Naive B cell (primary cell): ENCODE data around the gene LRRC3C. TPM values are rescaled to one million over a fixed set of nuclear protein-coding genes. Genes with fewer than 3 reads are reported as not detected.

Source experiments
- ATAC-seq, 2 donors: fragments of 150-1000 bp; cut with Tn5 transposase; 2 replicates each; pipeline ENCODE4 v1.10.0; 2021; ENCODE audit warnings: low read depth in 2 of 2, mild to moderate bottlenecking in 2 of 2, moderate library complexity in 2 of 2
- DNase-seq: peaks from one replicate; pipeline ENCODE4 v3.0.0; 2022
- H3K27ac Mint-ChIP-seq, 6 donors: one replicate each; pipeline ENCODE4 v1.8.0; 2020 to 2022; ENCODE audit warnings: mild to moderate bottlenecking in 6 of 6, mixed read lengths in 6 of 6, moderate library complexity in 5 of 6, inconsistent platforms in 2 of 6
- H3K27me3 Mint-ChIP-seq, 3 donors: one replicate each; pipeline ENCODE4 v1.8.0; 2021 to 2022; ENCODE audit warnings: mixed read lengths in 3 of 3, mild to moderate bottlenecking in 1 of 3
- H3K36me3 Mint-ChIP-seq, 2 donors: one replicate each; pipeline ENCODE4 v1.8.0; 2020 to 2022; ENCODE audit warnings: mixed read lengths in 2 of 2, inconsistent platforms in 1 of 2, mild to moderate bottlenecking in 1 of 2
- H3K4me1 Mint-ChIP-seq, 3 donors: one replicate each; pipeline ENCODE4 v1.8.0; 2020 to 2022; ENCODE audit warnings: mixed read lengths in 3 of 3, inconsistent platforms in 1 of 3, mild to moderate bottlenecking in 1 of 3, moderate library complexity in 1 of 3
- H3K4me3 Mint-ChIP-seq, 8 donors: one replicate each; pipeline ENCODE4 v1.8.0; 2020 to 2022; ENCODE audit warnings: mild to moderate bottlenecking in 8 of 8, mixed read lengths in 8 of 8, moderate library complexity in 8 of 8, inconsistent platforms in 2 of 8
- H3K9me3 Mint-ChIP-seq, 7 donors: one replicate each; pipeline ENCODE4 v1.8.0; 2020 to 2022; ENCODE audit warnings: mixed read lengths in 7 of 7, mild to moderate bottlenecking in 5 of 7, inconsistent platforms in 2 of 7, moderate library complexity in 1 of 7
- polyA plus RNA-seq, 6 donors: library from polyadenylated mRNA; unstranded; fragments of 300-500 nt; fragmentation: Illumina TruSeq; gene quantifications; one replicate each; pipeline ENCODE4 v1.2.3, GENCODE V29; 2021; ENCODE audit warnings: low read depth in 6 of 6

LRRC3C gene
- polyA plus RNA-seq, 6 donors from 2014 or later, result not detected

DNA sequence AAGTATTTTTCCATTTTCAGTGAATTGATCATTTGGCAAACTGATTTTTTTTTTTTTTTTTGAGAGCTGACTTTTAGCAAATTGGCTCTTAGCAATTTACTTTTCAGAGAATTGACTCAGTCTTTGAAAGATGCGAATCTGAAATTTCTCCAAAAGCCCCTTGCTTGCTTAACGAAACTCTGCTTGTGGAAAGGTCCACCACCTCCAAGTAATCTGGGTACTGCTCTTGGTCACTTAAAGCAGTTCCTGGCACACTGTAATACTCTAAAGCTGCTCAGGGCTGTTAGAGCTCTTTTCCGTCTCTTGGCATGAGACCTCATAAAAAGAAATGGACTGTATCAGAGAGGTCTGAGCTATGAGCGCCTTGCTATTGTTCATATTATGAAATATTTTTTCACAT lies 12.0 kb upstream of the LRRC3C start:
- Mint-ChIP-seq H3K27me3 (no peaks in the 10 kb centered on the region), H3K4me3 (no peak overlapping the region), H3K9me3 (no peaks in the 10 kb centered on the region), H3K36me3 (peaks cover 18 to 28% of the 10 kb centered on the region in 2 donors), H3K4me1 (peaks cover 13 to 35% (median 20%) of the 10 kb centered on the region in 3 donors), H3K27ac (peak overlapping the region in 1 of 6 donors; percentile 3)
- DNase-seq (no peak), ATAC-seq (no peak)

DNA sequence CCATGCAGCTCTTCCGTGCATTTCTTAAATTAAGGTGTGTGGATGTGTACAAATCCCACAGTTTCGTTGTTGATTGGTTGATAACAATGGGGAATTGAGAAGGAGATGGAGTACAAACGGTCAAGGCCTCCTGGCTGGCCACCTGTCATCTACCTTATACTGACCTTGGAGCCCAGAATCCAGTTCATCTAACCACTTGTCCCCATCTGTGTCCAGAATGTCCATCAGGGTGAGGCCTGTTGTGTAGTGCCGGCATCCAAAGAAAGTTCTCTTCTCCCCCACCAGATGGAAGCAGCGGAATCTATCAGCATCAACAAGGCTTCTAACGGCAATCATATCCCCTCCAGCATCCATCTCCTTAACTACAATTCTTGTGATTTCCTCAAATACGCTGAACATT lies 10.6 kb upstream of the LRRC3C start:
- Mint-ChIP-seq H3K4me3 (no peak overlapping the region), H3K36me3 (peaks cover 15 to 23% of the 10 kb centered on the region in 2 donors), H3K27me3 (no peaks in the 10 kb centered on the region), H3K9me3 (no peaks in the 10 kb centered on the region), H3K4me1 (peaks cover 26 to 45% (median 27%) of the 10 kb centered on the region in 3 donors), H3K27ac (peak overlapping the region in 2 of 6 donors; percentile 20 to 42)
- ATAC-seq, result no peak
- no peak for DNase-seq

DNA sequence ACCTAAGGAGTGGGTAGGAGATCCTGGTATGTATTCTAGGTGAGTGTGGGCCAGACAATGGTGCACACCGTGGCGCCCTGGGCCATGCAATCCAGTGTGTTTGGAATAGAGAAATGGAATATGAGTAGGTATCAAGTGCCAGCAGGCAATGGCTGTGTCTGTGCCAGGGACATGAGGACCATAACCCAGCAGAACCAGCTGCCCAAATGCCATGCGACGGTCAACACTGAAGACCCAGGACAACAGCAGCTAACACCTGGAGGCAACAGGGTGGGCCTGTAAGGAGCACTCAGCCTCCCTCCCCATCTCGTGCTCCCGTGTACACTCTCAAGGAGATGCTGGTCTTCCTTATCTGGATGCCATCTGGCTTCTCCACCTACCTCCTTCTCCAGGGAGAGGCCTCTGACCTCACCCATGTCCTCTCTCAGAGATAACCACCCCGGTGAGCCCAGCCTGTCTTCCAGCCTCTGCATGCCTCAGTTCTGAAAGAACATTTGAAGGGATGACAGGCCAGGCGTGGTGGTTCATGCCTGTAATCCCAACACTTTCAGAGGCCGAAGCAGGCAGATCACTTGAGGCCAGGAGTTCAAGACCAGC lies 8.3 kb upstream of the LRRC3C start:
- H3K36me3 Mint-ChIP-seq, result peaks cover 13 to 22% of the 10 kb centered on the region in 2 donors
- H3K27ac Mint-ChIP-seq, result peak overlapping the region in 1 of 6 donors; percentile 53
- H3K4me1 Mint-ChIP-seq, result peaks cover 28 to 57% (median 45%) of the 10 kb centered on the region in 3 donors

DNA sequence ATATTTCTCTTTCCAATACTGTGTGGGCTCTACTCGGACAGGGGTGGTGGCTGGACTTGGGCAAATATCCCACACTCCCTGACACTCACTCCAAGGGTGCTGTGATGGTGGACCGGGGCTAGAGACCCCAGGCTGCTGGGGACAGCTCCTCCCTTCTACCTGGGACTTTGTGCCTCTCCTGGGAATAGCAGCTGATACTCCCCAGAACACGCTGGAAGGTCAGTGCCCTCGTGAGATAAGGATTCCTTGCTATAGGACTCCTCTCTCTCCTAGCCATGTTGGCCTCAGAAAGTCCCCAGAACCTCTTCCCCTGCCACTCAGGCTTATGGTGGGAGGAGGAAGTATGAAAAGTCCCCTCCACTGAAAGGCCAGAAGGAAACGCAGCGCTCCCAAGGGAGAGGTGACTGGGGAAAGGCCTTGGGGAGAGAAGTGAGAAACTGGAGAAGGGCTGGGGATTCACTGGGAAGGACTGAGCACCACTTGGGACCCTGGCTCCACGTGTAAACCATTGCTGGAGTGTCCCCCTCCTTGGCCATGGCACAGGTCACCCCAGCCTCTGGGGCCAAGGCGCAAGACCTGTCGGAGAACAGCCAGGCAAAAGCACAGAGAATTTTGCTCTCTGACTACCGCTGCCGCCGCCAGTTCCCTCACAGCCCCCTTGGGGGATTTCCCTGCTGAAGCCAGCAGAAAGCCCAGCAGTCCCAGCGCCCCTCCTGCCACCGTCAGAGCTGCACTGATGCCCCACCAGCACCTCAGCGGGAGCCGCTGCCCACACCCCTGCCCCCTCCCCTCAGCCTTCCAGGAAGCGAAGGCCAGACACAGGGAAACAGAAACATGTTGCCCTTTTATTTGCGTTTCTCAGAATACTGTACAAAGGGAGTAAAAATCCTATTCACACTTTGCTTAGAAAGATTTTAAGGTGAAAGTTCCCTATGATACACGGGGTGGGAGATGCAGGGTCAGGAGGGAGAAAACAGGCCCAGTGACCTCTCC lies 7.0 kb upstream of the LRRC3C start:
- Mint-ChIP-seq H3K9me3 (no peaks in the 10 kb centered on the region), H3K27me3 (no peaks in the 10 kb centered on the region), H3K4me3 (peak overlapping the region in 3 of 8 donors; percentile 1 to 34 (median 30)), H3K4me1 (peaks cover 39 to 71% (median 58%) of the 10 kb centered on the region in 3 donors), H3K36me3 (peaks cover 13 to 22% of the 10 kb centered on the region in 2 donors), H3K27ac (peak overlapping the region in 5 of 6 donors; percentile 54 to 91 (median 75))
- ATAC-seq (peak; percentile 75 to 76), DNase-seq (no peak)

More for the DNA sequence above, 8.3 kb upstream of the LRRC3C start:
- H3K27me3 Mint-ChIP-seq, result no peaks in the 10 kb centered on the region
- no peak for DNase-seq
- no peaks in the 10 kb centered on the region for H3K9me3 Mint-ChIP-seq
- peak overlapping the region in 1 of 8 donors; percentile 51 for H3K4me3 Mint-ChIP-seq
- ATAC-seq, result no peak

DNA sequence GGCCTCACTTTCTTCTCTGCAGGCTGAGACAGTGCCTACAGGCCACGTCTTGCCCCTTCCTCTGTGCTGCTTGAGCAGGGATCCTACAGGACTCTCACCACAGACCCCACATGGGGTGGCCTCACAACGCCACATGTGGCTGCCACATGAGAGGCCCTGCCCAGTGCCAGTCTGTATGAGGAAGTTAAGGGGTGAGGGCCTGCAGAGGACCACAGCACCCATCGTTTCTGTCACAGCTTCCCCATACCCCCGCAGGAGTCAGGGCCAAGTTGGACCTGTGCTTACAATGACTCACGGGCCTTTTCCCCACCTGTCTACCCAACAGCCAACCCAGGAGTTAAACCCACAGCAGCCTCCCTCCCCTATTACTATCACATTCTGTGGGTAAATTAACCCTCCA lies 6.2 kb upstream of the LRRC3C start:
- Mint-ChIP-seq H3K36me3 (peaks cover 9 to 22% of the 10 kb centered on the region in 2 donors), H3K4me3 (peak overlapping the region in 4 of 8 donors; percentile 30 to 79 (median 38)), H3K27ac (peak overlapping the region in 5 of 6 donors; percentile 54 to 76 (median 69)), H3K27me3 (no peaks in the 10 kb centered on the region), H3K9me3 (no peaks in the 10 kb centered on the region), H3K4me1 (peaks cover 43 to 79% (median 65%) of the 10 kb centered on the region in 3 donors)
- ATAC-seq (peak; percentile 20 to 57), DNase-seq (no peak)

DNA sequence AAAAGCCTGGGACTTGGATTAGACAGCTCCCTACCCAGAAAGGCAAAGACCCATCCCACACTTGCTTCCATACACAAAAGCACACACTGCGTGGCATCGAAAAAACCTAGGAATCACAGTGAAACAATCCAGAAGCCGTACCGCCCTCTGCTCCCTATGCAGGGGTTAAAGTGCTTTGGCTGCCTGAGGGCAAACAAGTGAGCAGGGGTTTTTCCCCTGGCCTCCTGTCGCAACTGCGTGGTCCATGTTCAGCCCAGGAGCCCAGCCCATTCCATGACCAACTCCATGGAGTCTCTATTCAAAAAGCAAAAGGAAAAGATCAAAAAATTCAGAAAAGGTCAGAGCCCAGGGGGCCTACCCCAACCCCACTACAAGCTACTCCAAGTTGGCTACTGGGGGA lies 5.5 kb upstream of the LRRC3C start:
- Mint-ChIP-seq H3K27ac (peak overlapping the region in 4 of 6 donors; percentile 56 to 94 (median 72)), H3K36me3 (peaks cover 3 to 19% of the 10 kb centered on the region in 2 donors), H3K9me3 (no peaks in the 10 kb centered on the region), H3K4me1 (peaks cover 42 to 84% (median 67%) of the 10 kb centered on the region in 3 donors), H3K27me3 (no peaks in the 10 kb centered on the region), H3K4me3 (peak overlapping the region in 1 of 8 donors; percentile 43)
- DNase-seq, result no peak
- no peak for ATAC-seq

DNA sequence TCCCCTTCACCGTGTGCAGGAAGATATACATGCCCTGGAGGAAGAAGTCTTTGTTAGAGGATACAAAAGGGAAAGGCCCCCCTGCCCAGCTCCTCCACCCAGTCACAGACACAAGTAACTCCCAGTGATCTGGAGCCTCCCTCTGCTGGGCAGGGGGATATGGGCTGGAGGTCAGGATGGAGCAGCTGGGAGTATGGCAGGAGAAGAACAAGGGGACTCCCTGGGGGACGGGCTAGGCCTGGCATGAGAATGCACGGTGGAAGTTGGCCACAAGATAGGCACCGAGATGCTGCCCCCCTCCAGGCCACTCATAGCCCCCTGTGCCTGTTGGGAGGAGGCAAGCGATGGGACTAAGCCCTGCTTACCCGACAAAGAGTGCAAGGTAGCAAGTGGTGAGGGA lies 4.3 kb upstream of the LRRC3C start:
- H3K9me3 Mint-ChIP-seq, result no peaks in the 10 kb centered on the region
- H3K27me3 Mint-ChIP-seq, result no peaks in the 10 kb centered on the region
- H3K36me3 Mint-ChIP-seq, result peaks cover 0 to 11% of the 10 kb centered on the region in 2 donors
- H3K4me1 Mint-ChIP-seq, result peaks cover 46 to 82% (median 74%) of the 10 kb centered on the region in 3 donors
- ATAC-seq (no peak), DNase-seq (no peak)
- H3K27ac Mint-ChIP-seq, result peak overlapping the region in 3 of 6 donors; percentile 37 to 49 (median 41)
- H3K4me3 Mint-ChIP-seq, result peak overlapping the region in 1 of 8 donors; percentile 54

DNA sequence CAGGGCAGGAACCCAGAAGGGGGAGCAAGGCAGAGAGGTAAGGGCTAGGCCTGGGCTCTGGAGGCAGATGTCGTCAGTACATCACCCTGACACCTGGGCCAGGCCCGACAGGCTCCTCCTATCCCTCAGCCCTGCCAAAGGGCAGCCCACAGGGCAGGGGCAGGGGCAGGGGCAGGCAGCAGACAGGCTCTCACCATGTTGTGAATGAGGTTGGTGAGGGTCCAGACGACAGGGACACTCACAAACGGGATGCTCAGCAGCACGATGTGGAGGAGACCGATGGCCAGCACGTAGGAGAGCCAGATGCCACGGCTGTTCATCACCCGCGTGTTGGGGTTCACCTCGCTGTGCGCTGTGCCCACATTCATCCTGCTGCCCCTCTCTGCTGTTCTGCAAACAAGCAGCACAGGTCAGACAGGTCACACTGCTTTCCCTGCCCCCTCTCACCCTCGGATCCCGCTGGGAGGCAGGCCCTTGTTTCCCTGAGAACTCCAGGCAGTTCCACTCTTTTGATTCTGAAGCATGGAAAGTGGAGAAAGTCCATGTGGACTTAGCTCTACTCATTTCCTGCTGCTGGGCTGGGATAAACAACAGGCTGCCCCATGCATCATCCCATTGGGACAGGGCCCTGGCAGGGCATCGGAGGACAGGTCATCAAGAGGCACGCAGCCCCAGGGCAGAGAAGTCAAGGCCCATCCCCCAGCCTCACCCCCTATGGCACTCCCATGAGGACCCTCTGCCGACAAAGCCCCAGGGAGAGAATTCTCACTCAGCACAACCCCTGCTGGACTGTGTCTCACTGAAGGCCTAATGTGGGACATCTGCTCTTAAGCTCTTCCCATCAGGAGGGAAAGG lies 3.5 kb upstream of the LRRC3C start:
- Mint-ChIP-seq H3K27ac (peak overlapping the region in 4 of 6 donors; percentile 69 to 92 (median 71)), H3K27me3 (no peaks in the 10 kb centered on the region), H3K36me3 (peaks cover 0 to 7% of the 10 kb centered on the region in 2 donors), H3K4me3 (peak overlapping the region in 5 of 8 donors; percentile 19 to 90 (median 80)), H3K9me3 (no peaks in the 10 kb centered on the region), H3K4me1 (peaks cover 44 to 78% (median 69%) of the 10 kb centered on the region in 3 donors)
- DNase-seq (no peak), ATAC-seq (no peak)

DNA sequence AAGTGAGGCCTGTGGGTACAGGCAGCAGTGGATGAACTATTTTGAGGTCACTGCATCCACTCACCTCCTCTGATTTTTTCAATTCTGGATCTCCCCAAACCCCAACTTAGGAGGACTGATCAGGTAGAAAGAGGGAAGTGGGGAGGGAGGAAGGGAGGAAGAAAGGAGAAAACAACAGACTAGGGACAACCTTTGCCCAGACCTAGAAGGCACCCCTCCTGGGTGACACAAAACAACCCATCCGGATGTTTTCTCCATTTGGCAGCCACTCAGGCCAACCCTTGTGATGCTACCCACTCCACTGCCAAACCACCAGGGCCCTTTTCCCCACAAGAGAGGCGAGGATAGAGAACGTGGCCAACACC lies 2.9 kb upstream of the LRRC3C start:
- H3K4me3 Mint-ChIP-seq, result peak overlapping the region in 6 of 8 donors; percentile 19 to 94 (median 82)

DNA sequence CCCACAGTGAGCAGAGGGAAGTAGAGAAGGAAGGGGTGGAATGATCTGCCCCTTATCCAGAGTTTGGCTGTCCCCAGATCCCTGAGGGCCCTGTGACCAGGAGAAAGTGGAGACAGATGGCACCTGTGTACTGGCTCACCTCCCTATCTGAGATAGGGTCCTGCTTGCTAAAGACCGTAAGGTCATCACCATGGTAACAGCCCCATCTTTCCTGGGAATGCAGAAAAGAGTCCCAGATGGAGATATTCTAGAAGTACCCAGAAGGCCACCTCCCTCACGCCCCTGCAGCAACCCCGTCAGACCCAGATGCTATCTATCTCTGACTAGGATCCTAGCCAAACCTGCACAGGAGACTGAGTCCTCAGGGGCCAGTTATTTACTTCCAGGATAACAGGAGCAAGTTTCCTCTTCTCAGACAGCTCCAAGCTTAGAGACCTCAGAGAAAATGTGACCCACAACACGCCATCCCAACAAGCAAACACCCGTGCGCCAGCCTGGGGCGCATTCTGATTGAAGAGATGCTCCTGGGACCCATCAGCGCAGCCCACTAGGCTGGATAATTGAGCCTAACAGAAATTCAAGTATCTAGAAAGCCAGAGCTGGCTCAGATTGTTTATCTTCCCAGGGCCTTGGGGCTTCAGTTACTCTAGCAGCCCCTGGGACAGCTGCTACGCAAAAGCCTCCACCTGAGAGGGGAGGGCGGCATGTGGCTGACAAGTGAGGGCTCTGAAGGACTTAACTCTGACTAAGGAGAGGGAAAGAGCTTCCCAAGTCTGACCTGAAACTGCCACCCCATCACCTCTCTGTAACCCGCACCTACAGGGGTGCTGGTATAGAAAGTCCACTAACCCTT lies 2.0 kb upstream of the LRRC3C start:
- peak overlapping the region; percentile 85 to 100 (median 94) for H3K4me3 Mint-ChIP-seq
- peaks cover 0 to 7% of the 10 kb centered on the region in 2 donors for H3K36me3 Mint-ChIP-seq
- ATAC-seq (no peak), DNase-seq (no peak)
- peaks cover 35 to 67% (median 65%) of the 10 kb centered on the region in 3 donors for H3K4me1 Mint-ChIP-seq
- H3K27me3 Mint-ChIP-seq, result no peaks in the 10 kb centered on the region
- H3K27ac Mint-ChIP-seq, result peak overlapping the region in 4 of 6 donors; percentile 65 to 92 (median 84)
- no peaks in the 10 kb centered on the region for H3K9me3 Mint-ChIP-seq

More for the DNA sequence above, 2.9 kb upstream of the LRRC3C start:
- ATAC-seq (no peak), DNase-seq (no peak)
- Mint-ChIP-seq H3K27me3 (no peaks in the 10 kb centered on the region), H3K9me3 (no peaks in the 10 kb centered on the region), H3K4me1 (peaks cover 40 to 74% (median 69%) of the 10 kb centered on the region in 3 donors), H3K36me3 (peaks cover 0 to 7% of the 10 kb centered on the region in 2 donors), H3K27ac (peak overlapping the region in 4 of 6 donors; percentile 69 to 92 (median 71))

DNA sequence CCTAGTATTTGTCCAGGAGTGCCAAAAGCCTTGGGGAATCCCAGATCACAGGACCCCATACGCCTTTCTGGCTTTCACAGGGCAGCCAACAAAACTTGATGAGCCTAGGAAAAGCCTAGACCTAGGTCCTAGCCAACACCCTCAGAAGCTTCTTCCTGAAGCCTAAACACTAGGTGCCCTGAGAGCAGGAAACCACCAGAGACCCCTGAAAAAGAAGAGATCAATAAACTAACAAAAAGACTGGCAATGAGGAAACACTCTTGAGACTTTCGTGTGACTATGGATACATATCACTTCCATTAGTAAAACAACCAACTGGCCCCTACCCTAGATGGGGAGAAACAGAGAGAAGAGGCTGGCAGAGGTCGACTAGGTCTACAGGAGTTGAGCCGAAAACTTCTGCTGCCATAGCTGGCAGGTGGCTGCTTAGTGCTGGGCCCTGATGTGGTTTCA lies 1.4 kb upstream of the LRRC3C start:
- Mint-ChIP-seq H3K9me3 (no peaks in the 10 kb centered on the region), H3K4me1 (peaks cover 31 to 61% (median 58%) of the 10 kb centered on the region in 3 donors), H3K27me3 (no peaks in the 10 kb centered on the region), H3K36me3 (peaks cover 0 to 7% of the 10 kb centered on the region in 2 donors), H3K4me3 (peak overlapping the region; percentile 85 to 100 (median 94)), H3K27ac (peak overlapping the region; percentile 37 to 92 (median 80))
- DNase-seq (no peak), ATAC-seq (no peak)
